ENCODE data around the gene SLC29A2.
"Not testable (repeated sequence)": the region's sequence is repeated elsewhere in the genome, so short reads cannot be mapped to it uniquely, and the experiment has no call there.

Gene SLC29A2

DNA sequence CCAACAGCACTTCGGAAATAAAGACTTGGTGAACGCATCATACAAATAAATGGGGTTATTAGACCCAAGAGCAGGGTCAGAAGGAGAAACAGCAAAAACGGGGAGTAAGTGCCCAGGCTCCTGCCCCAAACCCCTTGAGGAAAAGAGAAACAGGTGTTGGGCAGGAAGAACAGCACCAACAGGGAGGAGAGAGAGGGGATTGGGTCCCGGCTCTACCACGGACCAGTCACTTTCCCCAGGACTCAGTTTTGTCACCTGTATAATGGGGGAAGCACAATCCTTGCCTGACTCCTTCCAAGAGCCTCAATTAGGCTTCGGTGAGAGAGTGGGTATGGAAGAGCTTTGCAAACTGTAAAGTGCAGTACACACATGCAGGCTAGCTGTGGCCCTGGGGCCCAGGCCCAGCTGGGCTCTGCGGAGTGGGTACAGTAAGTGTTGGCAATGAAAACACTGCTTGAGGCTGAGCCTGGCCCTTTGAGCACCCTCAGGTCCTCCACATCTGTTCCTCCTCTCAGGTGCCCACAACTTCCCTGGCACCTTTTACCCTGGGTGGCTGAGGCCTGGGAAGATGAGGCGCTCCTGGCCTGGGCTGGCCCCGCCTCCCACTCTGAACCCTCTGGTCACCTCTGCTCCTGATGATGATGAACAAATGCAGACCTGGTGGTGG is 8.9 kb downstream of the SLC29A2 start:
- Histone ChIP-seq H3K9me3 (ENCODE audit: insufficient read depth, low read depth, low read length) (no peaks in the 10 kb centered on the region), H3K9ac (ENCODE audit: low read depth, low read length) (no peak overlapping the region), H3K27me3 (ENCODE audit: insufficient read depth, low read length) (no peaks in the 10 kb centered on the region), H3K4me1 (ENCODE audit: insufficient read depth, low read length) (no peaks in the 10 kb centered on the region), H3K36me3 (ENCODE audit: insufficient read depth, low read depth, low read length) (peaks cover 48% of the 10 kb centered on the region), H3K4me3 (ENCODE audit: low read length) (no peak overlapping the region), H3K27ac (ENCODE audit: low read length) (no peak overlapping the region)

DNA sequence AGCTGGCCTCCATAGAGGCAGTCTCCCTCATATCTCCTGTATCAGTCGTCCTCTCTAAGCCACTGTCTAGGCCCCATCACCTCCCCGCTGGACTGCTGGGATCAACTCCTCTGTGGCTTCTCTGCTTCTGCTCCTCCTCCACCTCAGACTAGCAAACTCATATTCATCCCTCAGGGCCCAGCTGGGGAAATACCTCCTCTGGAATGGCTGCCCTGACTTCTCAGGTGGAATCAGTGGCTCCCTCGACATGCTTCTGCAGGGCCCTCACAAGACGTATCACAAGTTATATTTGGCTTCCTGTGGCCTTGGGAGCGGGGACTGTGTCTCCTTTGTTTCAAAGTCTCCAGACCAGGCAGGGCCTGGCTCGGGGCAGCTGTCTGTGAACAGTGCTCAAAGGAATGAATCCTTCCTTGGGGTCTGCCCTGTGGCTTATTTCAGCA is 10.0 kb downstream of the SLC29A2 start:
- H3K4me3 ChIP-seq (ENCODE audit: low read length) = no peak overlapping the region
- H3K27ac ChIP-seq (ENCODE audit: low read length) = no peak overlapping the region
- H3K9me3 ChIP-seq (ENCODE audit: insufficient read depth, low read depth, low read length) = no peaks in the 10 kb centered on the region
- H3K9ac ChIP-seq (ENCODE audit: low read depth, low read length) = no peak overlapping the region
- H3K27me3 ChIP-seq (ENCODE audit: insufficient read depth, low read length) = no peaks in the 10 kb centered on the region
- H3K4me1 ChIP-seq (ENCODE audit: insufficient read depth, low read length) = no peaks in the 10 kb centered on the region
- H3K36me3 ChIP-seq (ENCODE audit: insufficient read depth, low read depth, low read length) = peaks cover 37% of the 10 kb centered on the region

DNA sequence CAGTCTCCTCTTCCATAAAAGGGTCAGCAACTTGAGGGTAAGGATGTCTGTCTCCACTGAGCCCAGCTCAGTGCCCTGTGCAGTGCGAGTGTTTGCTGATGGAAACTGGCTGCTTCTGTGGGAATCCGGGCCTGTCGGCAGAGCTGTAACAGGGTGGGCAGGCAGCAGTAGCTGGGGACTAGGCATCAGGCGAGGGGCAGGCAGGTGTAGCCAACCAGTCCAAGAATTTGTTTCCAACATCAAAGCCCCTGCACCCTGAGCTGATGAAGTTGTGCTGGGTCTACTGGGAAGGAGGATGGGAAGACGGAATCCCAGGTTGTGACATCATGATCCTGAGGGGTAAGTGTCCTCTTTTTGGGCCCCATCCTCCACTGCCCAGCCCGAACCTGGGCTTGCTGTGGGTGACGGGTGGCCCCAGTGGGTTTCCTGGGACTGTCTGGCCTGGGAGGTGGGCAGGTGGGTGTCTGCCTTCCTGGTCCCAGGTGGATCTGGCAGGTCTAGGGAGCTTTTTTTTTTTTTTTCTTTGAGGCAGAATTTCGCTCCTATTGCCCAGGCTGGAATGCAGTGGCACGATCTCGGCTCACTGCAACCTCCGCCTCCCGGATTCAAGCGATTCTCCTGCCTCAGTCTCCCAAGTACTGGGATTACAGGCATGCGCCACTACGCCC is 11.0 kb downstream of the SLC29A2 start:
- no peak overlapping the region for H3K9ac ChIP-seq (ENCODE audit: low read depth, low read length)
- no peaks in the 10 kb centered on the region for H3K9me3 ChIP-seq (ENCODE audit: insufficient read depth, low read depth, low read length)
- H3K4me3 ChIP-seq (ENCODE audit: low read length) = no peak overlapping the region
- H3K4me1 ChIP-seq (ENCODE audit: insufficient read depth, low read length) = no peaks in the 10 kb centered on the region
- peaks cover 27% of the 10 kb centered on the region for H3K36me3 ChIP-seq (ENCODE audit: insufficient read depth, low read depth, low read length)
- H3K27me3 ChIP-seq (ENCODE audit: insufficient read depth, low read length) = no peaks in the 10 kb centered on the region
- no peak overlapping the region for H3K27ac ChIP-seq (ENCODE audit: low read length)

DNA sequence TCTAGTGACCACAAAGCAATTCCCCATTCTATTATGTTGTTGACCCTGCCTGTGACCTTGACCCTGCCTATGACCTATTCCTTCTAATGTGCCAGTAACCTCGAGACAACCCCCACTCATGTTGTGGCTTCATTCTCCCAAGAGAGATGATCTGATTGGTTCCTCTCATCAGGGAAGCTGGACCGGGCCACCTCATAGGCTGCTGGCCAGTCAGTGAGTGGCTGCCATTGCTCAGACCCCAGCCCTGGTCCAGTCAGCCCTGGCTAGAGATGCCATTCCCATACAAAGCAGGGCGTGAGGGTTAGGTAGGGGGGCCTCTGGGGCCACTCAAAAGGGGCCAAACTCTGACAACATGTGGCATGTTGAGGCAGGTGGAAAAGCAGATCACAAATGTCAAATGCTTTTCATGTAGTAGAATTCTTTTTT is 11.9 kb downstream of the SLC29A2 start:
- Histone ChIP-seq H3K9me3 (ENCODE audit: insufficient read depth, low read depth, low read length) (no peaks in the 10 kb centered on the region), H3K4me3 (ENCODE audit: low read length) (no peak overlapping the region), H3K27me3 (ENCODE audit: insufficient read depth, low read length) (no peaks in the 10 kb centered on the region), H3K27ac (ENCODE audit: low read length) (no peak overlapping the region), H3K36me3 (ENCODE audit: insufficient read depth, low read depth, low read length) (peaks cover 18% of the 10 kb centered on the region), H3K9ac (ENCODE audit: low read depth, low read length) (no peak overlapping the region), H3K4me1 (ENCODE audit: insufficient read depth, low read length) (no peaks in the 10 kb centered on the region)

DNA sequence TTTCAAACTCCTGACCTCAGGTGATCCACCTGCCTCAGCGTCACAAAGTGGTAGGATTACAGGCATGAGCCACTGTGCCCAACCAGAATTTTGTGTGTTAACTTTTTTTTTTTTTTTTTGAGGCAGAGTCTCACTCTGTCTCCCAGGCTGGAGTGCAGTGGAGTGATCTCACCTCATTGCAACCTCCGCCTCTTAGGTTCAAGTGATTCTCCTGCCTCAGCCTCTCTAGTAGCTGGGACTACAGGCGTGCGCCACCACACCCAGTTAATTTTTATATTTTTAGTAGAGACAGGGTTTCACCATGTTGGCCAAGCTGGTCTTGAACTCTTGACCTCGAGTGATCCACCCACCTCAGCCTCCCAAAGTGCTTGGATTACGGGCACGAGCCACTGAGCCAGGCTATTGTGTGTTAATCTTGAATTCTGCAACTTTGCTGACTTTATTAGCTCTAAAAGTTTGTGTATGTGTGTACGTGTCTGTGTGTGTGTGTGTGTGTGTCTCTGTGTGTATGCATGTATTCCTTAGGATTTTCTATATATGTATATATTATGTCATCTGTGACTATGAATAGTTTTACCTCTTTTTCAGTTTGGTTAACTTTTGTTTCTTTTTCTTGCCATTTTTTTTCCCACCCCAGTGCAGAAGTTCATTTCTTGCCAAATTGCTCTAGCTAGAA is 20.9 kb downstream of the SLC29A2 start:
- not testable (repeated sequence) for H3K27me3 ChIP-seq (ENCODE audit: insufficient read depth, low read length); H3K9me3 ChIP-seq (ENCODE audit: insufficient read depth, low read depth, low read length); H3K4me3 ChIP-seq (ENCODE audit: low read length); H3K27ac ChIP-seq (ENCODE audit: low read length); H3K4me1 ChIP-seq (ENCODE audit: insufficient read depth, low read length); H3K9ac ChIP-seq (ENCODE audit: low read depth, low read length); H3K36me3 ChIP-seq (ENCODE audit: insufficient read depth, low read depth, low read length)

DNA sequence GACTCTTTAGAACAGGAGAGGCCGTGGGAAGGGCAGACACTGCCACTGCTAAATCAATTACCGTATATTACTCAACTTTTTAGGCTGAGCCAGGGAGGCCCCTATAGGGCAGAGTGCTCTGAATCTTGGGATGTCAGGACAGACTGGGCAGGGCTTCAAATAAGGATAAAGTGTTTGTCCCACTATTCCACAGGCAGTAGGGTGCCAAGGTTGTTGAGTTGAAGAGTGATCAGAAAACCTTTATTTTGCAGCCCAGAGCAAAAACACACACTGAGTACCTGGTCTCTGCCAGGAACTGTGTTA is 22.5 kb downstream of the SLC29A2 start:
- Histone ChIP-seq H3K27ac (ENCODE audit: low read length) (no peak overlapping the region), H3K4me1 (ENCODE audit: insufficient read depth, low read length) (peaks cover 4% of the 10 kb centered on the region; the same call in 1 of the 2 replicates), H3K36me3 (ENCODE audit: insufficient read depth, low read depth, low read length) (peaks cover 5% of the 10 kb centered on the region; the same call in 1 of the 2 replicates), H3K9me3 (ENCODE audit: insufficient read depth, low read depth, low read length) (no peaks in the 10 kb centered on the region), H3K27me3 (ENCODE audit: insufficient read depth, low read length) (peaks cover 9% of the 10 kb centered on the region; the same call in 1 of the 2 replicates), H3K9ac (ENCODE audit: low read depth, low read length) (no peak overlapping the region), H3K4me3 (ENCODE audit: low read length) (no peak overlapping the region)

DNA sequence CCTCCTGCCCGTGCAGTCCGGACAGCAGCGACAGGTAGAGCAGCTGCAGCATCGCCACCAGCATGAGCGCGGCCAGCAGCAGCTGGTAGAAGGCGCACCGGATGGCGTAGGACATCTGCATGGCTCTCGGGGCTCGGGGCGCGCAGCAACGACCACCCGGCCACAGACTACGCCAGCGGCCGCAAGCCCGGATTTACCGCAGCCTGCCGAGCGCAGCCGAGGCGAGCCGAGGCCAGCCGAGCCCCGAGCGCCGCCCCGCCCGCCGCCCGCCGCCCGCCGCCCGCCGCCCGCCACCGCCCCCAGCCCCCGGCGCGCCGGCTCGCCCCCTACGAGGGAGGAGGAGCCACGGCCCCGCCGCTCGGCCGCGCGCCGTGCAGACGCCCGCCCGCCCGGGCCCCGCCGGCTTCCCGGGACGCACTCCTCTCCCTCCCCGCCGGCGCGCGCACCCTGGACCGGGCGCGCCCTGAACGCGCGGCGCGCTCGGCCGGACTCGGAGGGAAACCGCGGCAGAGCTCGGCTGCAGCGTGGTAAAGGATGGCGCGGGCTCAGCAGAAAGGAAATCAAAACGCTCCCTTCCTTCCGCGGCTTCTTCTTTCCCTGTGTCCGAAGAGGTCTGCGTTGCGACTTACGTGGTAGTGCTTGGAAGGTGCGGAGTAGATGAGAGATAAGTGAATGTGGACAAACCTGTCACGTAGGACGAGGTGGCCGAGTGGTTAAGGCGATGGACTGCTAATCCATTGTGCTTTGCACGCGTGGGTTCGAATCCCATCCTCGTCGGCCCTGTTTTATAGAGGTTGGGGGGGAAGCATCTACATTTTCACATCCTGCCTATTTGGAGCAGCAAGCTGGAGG is 23.9 kb downstream of the SLC29A2 start, which contains the start of gene B4GAT1:
TSS of gene B4GAT1 (minus strand) at position 205 of the 852 bp plus-strand sequence. CDS start at position 121, 84 bp downstream.
- Histone ChIP-seq H3K9me3 (ENCODE audit: insufficient read depth, low read depth, low read length) (no peaks in the 10 kb centered on the region), H3K27ac (ENCODE audit: low read length) (no peak within 1 kb of the TSS), H3K4me3 (ENCODE audit: low read length) (peak within 1 kb of the TSS; percentile 97), H3K36me3 (ENCODE audit: insufficient read depth, low read depth, low read length) (no peaks in the 10 kb centered on the region), H3K27me3 (ENCODE audit: insufficient read depth, low read length) (peaks cover 9% of the 10 kb centered on the region; the same call in 1 of the 2 replicates), H3K9ac (ENCODE audit: low read depth, low read length) (peak within 1 kb of the TSS; percentile 92), H3K4me1 (ENCODE audit: insufficient read depth, low read length) (peaks cover 5% of the 10 kb centered on the region; the same call in 1 of the 2 replicates)

DNA sequence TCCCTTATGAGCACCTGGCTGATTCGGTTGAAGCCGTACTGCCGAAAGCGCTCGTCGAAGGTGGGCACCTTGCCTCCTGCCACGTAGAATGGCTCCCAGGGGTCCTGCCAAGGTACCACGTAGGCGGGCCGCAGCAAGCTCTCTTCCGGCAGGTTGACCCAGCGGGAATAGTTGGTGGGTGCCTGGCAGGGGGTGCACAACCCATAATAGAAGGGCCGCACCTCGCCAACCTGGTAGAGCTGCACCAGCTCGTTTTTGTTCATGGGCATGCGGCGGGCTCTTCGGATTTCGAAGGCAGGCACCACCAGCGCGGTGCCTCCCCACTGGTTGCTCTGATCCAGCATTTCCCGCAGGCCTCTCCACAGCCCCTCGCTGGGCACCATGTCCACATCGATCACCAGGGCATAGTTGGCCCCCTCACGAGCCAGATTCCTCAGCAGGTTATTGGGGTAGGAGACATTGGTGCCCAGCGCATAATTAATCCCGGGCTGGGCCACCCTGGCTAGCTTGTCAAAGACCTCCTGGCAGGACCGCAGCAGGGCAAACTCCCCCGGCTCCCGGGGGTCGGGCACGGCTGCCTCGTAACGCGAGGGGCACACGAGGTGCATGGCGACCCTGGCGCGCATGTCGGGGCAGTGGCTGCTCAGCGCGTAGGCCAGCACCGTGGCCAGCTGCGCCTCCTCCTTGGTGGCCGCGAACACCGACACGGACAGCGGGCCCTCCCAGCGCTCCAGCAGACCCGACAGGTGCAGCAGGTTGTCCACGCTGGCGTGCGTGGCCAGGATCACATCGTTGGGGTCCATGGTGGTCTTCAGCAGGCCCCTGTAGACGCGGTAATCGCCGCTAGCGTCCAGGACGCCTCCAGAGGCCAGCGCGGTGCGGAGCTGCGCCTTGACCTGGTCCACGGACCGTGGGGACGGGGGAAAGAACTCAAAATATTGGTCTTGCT is 24.8 kb downstream of the SLC29A2 start:
- H3K4me3 ChIP-seq (ENCODE audit: low read length) = peak overlapping the region; percentile 97
- H3K36me3 ChIP-seq (ENCODE audit: insufficient read depth, low read depth, low read length) = peaks cover 5% of the 10 kb centered on the region
- H3K27ac ChIP-seq (ENCODE audit: low read length) = no peak overlapping the region
- no peaks in the 10 kb centered on the region for H3K9me3 ChIP-seq (ENCODE audit: insufficient read depth, low read depth, low read length)
- H3K27me3 ChIP-seq (ENCODE audit: insufficient read depth, low read length) = peaks cover 9% of the 10 kb centered on the region; the same call in 1 of the 2 replicates
- peaks cover 5% of the 10 kb centered on the region; the same call in 1 of the 2 replicates for H3K4me1 ChIP-seq (ENCODE audit: insufficient read depth, low read length)
- peak overlapping the region; percentile 92 for H3K9ac ChIP-seq (ENCODE audit: low read depth, low read length)

DNA sequence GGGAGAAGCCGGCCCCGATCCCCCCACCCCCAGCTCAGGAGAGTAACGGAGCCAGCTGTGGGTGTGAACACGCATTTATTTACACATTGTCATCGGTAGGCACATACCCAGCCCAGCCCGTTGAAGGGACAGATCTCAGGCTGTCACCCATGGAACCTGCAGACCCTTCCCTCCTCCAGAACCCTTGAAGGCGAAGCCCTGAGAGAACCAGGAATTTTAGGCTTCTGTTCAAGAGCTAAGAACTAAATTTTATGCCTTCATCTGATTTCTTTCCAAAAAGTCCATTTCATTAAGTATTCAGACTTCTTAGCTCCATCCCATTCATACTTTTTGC is 26.3 kb downstream of the SLC29A2 start:
- Histone ChIP-seq H3K36me3 (ENCODE audit: insufficient read depth, low read depth, low read length) (peaks cover 20% of the 10 kb centered on the region), H3K4me3 (ENCODE audit: low read length) (peak overlapping the region; percentile 90), H3K9ac (ENCODE audit: low read depth, low read length) (peak overlapping the region; percentile 87; the same call in 1 of the 2 replicates), H3K27ac (ENCODE audit: low read length) (no peak overlapping the region), H3K27me3 (ENCODE audit: insufficient read depth, low read length) (peaks cover 9% of the 10 kb centered on the region; the same call in 1 of the 2 replicates), H3K4me1 (ENCODE audit: insufficient read depth, low read length) (peaks cover 5% of the 10 kb centered on the region; the same call in 1 of the 2 replicates), H3K9me3 (ENCODE audit: insufficient read depth, low read depth, low read length) (no peaks in the 10 kb centered on the region)

DNA sequence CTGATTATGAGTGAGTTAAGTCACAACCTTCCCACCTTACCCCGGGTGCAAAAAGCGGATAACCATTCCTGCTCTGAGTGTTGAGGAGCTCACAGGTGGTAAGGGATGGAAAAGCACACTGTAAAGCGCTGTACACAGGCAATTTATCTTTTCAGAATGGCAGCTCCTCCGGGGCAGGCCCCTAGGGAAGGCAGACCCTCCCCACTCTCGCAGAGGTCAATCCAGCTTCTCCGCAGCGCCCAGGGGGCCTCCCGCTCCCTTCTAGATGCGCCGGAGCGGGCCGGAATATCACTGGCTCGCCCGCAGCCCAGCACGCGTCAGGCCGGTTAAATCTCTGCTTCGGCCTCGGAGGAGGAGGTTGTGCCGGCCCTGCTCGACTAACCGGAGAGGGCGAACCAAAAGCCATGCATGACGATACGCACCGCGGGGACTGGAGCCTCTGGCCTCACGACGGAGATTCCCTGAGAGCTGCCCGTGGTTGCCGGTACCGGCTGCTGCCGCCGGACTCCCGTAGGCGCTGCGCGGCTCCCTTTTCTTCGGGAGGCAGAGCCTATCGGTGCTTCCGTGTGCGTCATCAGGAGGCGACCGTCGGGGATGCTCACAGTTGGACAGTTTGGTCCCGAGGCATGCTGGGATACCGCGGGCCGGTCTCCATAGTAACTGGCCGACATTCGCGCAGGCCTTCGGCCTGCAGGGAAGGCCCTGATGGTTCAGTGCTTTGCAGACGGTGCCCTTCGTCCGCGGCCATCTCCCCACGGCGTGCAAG is 26.8 kb downstream of the SLC29A2 start, which contains the start of gene BRMS1:
TSS of gene BRMS1 (minus strand) at position 555 of the 766 bp plus-strand sequence. CDS start 2,870 bp downstream, outside the sequence.
- peak within 1 kb of the TSS; percentile 87 for H3K9ac ChIP-seq (ENCODE audit: low read depth, low read length)
- H3K9me3 ChIP-seq (ENCODE audit: insufficient read depth, low read depth, low read length) = no peaks in the 10 kb centered on the region
- H3K4me1 ChIP-seq (ENCODE audit: insufficient read depth, low read length) = peaks cover 5% of the 10 kb centered on the region; the same call in 1 of the 2 replicates

More for the DNA sequence above, 26.8 kb downstream of the SLC29A2 start, which contains the start of gene BRMS1:
- Histone ChIP-seq H3K27ac (ENCODE audit: low read length) (no peak within 1 kb of the TSS), H3K4me3 (ENCODE audit: low read length) (peak within 1 kb of the TSS; percentile 90), H3K27me3 (ENCODE audit: insufficient read depth, low read length) (peaks cover 9% of the 10 kb centered on the region; the same call in 1 of the 2 replicates), H3K36me3 (ENCODE audit: insufficient read depth, low read depth, low read length) (peaks cover 26% of the 10 kb centered on the region)

All from iPS-20b (cell line).